Epithelial cell of proximal tubule (primary cell): ENCODE results near the gene WNT9B. TPM values are rescaled to one million over a fixed set of nuclear protein-coding genes. Genes with fewer than 3 reads are reported as not detected.

Source experiments
- DNase-seq: peaks from one replicate; pipeline ENCODE4 v3.0.0-alpha.2; 2011; ENCODE audit warnings: low read depth
- H3K4me3 ChIP-seq: 2 replicates; pipeline ENCODE4 v1.5.1; 2011; ENCODE audit warnings: low read depth, mild to moderate bottlenecking, low read length
- total RNA-seq: library from RNA; depleted of rRNA; stranded (reverse); fragments of >200 nt; gene quantifications from 2 replicates; pipeline ENCODE4 v1.2.3, GENCODE V29; 2015
- TF ChIP-seq, protein P1 (sequence below): conservative IDR thresholded peaks from 2 replicates; pipeline ENCODE4 v1.5.1; 2012; ENCODE audit warnings: low read depth, mild to moderate bottlenecking, low read length

The WNT9B gene
- total RNA-seq, 1 donor from 2014 or later, result not detected

- DNase-seq, result no peak
- TF ChIP-seq, protein P1, sequence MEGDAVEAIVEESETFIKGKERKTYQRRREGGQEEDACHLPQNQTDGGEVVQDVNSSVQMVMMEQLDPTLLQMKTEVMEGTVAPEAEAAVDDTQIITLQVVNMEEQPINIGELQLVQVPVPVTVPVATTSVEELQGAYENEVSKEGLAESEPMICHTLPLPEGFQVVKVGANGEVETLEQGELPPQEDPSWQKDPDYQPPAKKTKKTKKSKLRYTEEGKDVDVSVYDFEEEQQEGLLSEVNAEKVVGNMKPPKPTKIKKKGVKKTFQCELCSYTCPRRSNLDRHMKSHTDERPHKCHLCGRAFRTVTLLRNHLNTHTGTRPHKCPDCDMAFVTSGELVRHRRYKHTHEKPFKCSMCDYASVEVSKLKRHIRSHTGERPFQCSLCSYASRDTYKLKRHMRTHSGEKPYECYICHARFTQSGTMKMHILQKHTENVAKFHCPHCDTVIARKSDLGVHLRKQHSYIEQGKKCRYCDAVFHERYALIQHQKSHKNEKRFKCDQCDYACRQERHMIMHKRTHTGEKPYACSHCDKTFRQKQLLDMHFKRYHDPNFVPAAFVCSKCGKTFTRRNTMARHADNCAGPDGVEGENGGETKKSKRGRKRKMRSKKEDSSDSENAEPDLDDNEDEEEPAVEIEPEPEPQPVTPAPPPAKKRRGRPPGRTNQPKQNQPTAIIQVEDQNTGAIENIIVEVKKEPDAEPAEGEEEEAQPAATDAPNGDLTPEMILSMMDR, result no peak
- no peak overlapping the region for H3K4me3 ChIP-seq
Measured at GRCh38 chr17:46811978-46812583, 39.3 kb upstream of the WNT9B start.

DNA sequence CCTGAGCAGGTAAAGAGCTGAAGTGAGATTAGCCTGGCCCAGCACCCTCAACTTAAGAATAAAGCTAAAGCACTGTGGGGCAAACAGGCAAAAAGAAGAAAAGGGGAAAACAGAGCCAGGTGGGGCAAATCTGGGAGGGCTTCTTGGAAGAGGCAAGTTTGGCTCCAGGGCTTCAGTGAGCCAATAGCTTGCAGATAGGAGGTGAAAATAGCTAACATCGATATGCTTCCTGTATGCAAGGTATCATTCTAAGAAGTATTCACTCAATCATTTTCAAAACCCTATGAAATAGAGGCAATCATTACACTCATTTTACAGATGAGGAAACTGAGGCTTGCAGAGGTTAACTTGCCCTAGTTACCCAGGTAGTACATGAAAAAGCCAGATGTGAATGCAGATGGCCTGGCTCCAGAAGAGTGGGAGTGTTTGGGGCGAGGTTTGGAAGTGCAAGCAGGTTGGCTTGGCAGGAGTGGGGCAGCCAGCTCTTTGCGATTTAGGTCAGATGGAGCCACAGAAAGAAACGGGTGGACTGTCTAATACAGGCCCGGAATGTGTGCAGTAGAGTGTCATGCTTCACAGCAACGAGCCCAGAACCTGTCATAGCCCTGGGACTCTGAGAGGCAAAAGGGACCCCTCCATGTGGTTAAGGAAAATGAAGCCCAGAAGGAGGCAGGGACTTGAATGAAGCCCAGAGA lies 38.6 kb upstream of the WNT9B start:
- TF ChIP-seq, protein P1, result no peak
- no peak for DNase-seq
- no peak overlapping the region for H3K4me3 ChIP-seq

GRCh38 chr17:46813920-46814319 lies 37.5 kb upstream of the WNT9B start:
- TF ChIP-seq, protein P1, result no peak
- H3K4me3 ChIP-seq, result no peak overlapping the region
- DNase-seq, result no peak

DNA sequence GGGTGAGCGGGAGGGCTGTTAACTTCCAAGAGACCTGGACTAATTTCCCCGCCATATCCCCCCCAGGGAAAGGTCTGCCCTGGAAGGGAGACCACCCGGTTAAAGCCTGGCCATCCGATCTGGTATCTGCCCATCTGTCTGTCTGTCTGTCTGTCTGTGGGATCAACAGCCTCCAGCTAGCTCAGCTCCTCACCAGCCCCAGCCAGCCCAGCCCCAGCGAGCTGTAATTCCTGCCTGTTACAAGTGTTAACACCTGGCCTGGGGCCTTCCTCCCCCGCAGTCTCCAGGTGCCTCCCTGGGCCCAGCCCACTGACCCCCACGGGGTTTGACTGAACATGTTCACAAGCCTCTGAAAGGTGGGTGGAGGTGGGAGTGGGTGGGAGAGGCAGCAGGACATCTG lies 36.9 kb upstream of the WNT9B start:
- H3K4me3 ChIP-seq, result no peak overlapping the region
- TF ChIP-seq, protein P1, result no peak
- no peak for DNase-seq

DNA sequence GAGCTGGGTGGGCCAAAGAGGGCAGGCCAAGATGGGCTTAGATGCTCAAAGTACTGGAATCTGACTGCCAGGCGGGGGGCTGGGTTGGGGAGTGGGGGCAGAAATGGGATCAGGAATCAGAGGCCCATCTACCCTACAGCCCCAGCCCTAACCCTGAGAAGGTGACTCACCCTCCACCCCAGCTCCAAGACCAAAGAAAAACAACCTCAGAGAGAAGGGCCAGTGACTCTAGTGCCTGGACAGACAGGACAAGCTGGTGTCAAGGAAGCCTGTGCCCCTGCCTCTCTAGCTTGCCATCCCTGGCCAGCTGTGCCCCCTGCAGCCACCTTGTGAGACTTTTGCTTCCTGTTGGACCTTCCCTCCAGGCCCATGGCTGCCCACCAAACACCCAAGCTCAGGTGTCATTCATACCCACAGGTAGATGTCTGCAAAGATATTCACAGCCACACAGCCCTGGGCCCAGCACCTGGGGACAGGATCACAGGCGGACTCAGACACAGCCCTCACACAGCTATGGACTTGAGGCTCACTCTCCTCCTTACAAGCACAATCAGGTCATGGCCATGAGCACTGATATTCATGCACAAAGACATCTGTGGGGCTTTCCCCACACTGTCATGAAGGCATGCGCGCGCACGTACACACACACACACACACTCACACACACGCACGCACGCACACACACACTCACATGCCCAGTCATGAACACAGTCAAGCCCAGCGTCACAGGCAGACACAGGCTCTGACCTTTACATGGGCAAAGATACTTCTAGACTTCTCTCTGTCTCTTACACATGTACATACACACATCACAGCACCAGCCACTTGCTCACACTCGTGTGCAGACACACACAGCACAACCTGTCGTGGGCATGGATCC lies 35.7 kb upstream of the WNT9B start:
- TF ChIP-seq, protein P1, result no peak
- no peak for DNase-seq
- no peak overlapping the region for H3K4me3 ChIP-seq

DNA sequence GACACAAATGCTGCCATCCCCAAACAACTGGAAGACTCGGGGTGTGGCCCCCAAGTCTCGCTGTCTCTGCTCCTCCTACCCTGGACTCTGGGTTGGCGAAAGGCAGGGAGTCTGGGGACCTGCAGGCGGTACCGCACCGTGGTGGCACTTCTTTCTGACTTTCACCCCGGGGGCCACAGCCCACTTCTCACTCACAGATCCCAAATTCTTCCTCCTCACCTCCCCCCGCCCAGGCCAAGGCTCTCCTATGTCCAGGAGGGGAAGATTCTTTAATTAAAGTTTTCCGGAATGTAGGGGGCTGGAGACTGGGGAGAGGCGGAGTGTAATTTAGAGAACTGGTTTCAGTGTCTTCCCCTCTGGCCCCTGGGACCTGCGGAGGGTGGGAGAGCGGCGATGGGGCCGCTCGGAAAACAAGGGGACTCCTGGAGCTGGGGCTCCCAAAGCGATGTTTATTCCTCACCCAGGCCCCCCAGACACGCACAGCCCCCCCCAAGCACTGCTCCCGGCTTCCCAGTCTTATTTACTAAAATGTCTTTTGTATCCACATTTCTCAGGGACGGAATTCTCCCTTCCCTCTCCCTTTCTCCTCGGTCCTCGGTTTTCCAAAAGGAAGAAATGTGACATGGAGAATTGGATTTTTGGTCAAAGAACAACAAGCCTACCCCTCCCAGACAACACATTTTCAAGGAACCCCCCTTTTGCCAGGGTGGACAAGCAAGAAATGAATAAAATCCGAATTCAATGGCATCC lies 34.1 kb upstream of the WNT9B start:
- H3K4me3 ChIP-seq, result no peak overlapping the region
- no peak for DNase-seq
- TF ChIP-seq, protein P1, result no peak
